HG02973 (cell line): ENCODE measurements around the gene PIN1.
"Not testable (repeated sequence)": the region's sequence is repeated elsewhere in the genome, so short reads cannot be mapped to it uniquely, and the experiment has no call there.

Experiments used
- ATAC-seq: cut with Tn5 transposase; IDR thresholded peaks from one replicate; pipeline ENCODE4 v1.9.1; 2021; ENCODE audit warnings: moderate library complexity; ENCODE audit not compliant: unreplicated experiment

Gene PIN1

DNA sequence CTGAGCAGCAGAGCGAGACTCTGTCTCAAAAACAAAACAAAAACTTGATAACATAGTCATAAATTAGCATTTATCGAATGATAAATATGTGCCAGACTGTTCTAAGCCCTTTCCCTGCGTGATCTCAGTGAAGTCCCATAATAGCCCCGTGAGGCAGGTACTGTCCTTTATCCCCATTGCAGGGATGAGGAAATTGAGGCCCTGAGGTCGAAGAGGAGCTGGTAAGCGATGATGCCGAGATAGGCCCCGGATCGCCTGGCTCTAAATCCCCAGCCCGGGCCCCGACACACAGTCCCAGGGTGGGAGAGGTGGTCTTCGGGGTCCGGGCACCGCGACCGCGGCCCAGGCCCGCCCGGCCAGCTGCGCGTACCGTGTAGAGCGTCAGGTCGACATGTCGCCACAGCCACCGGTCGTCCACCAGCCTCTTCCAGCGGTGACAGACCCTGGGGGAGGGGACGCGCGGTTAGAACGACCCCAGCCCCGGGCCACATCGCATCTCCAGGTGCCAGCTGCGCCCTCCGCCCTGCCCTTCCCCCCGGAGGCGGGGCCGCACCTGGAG, 16.9 kb upstream of the PIN1 start:
- no peak for ATAC-seq

DNA sequence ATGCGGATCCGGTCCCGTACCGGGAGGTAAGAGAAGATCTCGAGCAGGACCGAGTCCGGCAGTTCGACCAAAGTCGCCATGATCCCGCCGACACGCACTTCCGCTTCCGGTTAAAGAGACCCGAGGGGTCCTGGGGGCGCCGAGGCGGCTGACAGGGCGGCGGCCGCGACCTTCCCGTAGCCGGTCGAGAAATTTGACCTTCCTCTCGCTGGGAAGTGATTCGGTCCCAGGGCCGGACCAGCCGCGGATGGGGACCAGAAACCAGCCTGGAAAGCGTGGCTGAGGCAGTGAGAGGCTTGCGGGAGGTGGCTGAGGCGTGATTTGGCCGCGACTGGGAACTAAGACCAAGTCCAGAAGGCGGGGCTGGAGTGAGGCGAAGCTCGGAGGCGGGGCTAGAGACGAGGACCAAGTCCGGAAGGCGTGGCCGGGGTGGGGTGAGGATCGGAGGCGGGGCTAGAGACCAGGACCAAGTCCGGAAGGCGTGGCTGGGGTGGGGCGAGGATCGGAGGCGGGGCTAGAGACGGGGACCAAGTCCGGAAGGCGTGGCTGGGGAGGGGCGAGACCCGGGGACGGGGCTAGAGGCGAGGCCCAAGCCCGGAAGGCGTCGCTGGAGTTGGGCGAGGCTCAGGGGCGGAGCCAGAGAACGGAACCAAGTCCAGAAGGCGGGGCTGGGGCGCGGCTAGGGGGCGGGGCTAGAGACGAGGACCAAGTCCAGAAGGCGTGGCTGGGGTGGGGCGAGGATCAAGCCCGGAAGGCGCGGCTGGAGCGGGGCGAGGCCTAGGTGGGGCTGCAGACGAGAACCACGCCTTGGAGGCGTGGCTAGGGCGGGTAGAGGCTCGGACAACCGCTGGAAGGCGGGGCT, 16.2 kb upstream of the PIN1 start, which contains the start of gene FBXL12:
Gene FBXL12 (minus strand): TSS at position 346 of the 862 bp plus-strand sequence. CDS start 266 bp downstream, at position 80.
- peak; percentile 80 for ATAC-seq

DNA sequence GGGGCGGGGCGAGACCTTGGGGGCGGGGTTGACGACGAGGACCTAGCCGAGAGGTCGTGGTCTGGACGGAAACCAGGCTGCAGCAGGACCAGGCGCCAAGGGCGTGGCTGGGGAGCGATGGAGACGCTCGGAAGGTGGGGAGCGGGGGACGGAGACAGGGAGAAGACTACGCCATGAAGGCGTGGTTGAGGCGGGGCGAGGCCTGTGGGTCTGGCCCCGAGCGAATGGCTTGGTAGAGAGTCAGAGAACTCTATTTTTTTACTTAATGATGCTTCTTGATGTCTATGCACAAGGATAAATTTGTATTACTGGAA, 15.6 kb upstream of the PIN1 start:
- no peak for ATAC-seq

DNA sequence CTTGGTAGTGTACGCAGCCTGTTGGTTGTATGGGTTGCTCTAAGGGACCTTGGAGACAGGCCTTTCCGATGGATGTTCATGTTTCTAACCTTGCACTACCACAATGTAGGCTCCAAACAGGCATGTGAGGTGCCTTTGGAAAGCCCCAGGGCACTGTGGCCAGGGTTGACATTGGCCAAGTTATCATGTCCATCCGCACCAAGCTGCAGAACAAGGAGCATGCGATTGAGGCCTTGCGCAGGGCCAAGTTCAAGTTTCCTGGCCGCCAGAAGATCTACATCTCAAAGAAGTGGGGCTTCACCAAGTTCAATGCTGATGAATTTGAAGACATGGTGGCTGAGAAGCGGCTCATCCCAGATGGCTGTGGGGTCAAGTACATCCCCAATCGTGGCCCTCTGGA, 15.1 kb upstream of the PIN1 start:
- not testable (repeated sequence) for ATAC-seq

DNA sequence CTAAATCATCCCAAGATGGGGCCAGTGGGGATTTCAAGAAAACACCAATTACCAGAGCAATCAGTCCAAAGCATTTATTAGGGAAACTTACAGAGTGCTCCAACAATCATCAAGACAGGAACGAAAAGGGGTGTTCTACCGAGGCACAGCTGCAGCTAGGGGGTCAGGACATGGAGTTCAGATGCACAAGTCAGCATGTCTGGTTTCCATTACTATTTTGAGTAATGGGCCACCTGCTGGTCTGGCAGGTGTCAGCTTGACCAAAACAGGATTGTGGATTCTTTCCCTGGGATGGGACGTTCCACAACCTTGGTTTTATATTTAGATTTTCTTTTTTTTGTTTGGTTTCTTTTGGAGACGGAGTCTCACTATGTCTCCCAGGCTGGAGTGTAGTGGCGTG, 11.3 kb upstream of the PIN1 start:
- ATAC-seq: no peak

DNA sequence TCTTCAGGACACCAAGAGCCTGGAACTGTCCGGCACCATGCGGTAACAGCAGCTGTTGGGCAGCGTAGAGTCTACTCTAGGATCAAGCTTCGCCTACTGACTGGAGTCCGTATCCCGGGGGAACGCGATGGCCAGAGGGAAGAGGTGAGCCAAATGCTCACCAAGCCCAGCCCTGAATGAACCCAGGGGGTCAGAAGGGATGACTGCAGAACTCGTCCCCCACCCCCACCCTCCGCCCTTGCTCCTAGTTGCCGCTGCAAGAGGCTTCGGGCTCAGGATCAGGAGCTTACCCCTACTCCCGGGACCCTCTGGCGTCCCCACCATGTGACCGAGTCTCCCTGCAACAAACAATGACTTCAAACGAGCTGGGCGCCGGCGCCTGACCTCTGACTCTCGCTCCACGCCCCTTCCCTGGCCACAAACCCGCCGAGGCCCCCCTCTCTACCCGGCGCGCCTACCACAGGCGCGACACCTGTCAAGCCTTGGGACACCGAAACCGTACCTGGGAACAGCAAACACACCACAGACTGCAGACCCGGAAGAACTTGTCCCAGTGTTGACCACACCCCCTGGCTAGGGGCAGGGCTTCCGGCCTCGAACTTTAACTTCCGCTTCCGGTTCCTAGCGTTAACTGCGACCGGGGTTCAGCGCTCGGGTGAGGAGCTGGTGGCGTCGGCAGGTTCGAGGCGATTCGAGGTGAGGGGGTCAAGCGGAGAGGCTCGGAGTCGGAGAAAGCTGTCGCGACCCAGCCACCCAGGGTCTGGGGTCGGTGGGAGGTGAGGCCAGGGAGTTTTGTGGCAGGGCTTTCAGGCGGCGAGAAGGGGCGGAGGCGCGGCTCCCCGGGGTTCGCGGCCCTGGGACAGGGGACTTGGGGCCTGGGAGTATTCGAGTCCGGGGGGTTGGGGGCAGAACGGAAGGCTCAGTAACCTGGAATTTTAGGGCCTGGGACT, 7.6 kb upstream of the PIN1 start, which contains the start of gene UBL5:
Gene UBL5 (plus strand): TSS at position 630 of the 950 bp plus-strand sequence. CDS start 420 bp downstream, outside the sequence.
- peak; percentile 77 for ATAC-seq

DNA sequence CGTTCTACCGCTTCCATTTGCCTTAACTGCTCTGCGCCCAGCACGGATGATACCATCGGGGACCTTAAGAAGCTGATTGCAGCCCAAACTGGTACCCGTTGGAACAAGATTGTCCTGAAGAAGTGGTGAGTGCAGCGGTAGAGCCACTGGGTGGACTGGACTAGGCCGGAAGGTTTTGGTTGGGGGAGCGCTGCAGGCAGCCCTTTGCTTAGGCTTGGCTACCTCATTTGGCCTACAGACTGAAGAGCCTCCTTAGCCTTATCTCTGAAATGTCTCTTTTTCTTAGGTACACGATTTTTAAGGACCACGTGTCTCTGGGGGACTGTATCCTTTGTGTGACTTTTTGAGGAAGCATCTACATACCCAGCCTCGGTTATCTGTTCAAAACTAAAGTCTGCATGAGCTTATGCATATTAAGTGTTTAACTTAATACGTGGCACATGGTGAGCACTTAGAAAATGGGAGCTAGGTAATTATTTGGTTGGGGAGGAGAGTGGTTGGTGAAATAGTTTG, 6.5 kb upstream of the PIN1 start:
- no peak for ATAC-seq

DNA sequence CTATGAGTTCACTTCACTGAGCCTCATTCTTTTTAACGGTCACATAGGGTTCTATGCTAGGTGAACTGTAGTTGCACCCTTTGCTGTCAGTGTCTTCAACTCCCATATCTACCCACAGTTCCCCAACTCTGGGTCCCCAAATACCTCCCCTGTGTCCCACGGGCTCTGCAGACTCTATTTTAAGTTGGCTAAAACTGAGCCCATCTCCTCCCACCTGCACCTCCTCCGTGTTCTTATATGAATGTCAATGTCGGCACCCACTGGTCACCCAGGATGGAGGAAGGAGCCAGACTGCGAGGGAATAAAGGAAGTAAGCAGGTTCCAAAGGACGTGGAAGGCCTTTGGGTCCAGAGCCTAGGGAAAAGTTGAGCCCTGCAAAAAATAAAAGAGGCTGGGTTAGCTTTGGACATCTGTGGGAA, 802 bp upstream of the PIN1 start:
- ATAC-seq: no peak

DNA sequence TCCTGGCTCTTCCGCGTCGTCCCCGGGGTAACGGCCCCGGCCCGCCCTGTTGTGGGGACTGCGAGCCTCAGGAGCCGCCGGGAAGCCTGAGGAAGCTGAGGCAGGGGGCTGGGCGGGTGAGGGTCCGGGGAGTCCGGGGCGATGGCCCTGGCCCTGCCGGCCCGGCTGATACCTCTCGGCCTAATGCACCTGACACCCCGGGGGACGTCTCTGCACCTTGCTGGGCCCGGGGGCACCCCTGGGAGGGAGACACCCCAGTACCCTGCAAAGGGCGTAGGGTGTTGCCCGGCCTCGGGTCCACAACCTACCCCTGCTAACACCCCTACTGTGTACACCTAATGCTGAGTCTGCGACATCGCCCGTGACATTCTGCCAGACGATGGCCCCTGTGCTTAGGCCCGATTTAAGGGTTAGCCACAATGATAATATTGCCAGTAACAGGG, 410 bp downstream of the PIN1 start:
- peak; percentile 12 for ATAC-seq

DNA sequence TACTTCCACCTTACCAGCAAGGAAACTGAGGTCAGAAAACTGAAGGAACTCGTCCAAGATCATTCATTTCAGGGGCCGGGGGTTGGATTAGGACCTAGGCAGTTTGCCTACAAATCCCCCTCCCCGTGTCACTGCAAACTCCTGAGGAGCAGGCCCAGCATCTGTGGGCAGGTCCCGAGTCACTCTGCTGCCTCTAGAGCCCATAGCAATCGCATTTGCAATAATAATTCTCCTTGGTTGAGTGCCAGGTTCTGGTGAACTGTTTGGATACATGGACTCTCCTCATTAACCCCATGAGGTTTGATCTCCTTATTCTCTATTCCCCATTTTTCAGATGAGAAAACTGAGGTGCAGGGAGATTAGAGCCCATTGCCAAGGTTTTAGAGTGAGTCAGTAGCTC, 903 bp downstream of the PIN1 start:
- ATAC-seq: no peak

DNA sequence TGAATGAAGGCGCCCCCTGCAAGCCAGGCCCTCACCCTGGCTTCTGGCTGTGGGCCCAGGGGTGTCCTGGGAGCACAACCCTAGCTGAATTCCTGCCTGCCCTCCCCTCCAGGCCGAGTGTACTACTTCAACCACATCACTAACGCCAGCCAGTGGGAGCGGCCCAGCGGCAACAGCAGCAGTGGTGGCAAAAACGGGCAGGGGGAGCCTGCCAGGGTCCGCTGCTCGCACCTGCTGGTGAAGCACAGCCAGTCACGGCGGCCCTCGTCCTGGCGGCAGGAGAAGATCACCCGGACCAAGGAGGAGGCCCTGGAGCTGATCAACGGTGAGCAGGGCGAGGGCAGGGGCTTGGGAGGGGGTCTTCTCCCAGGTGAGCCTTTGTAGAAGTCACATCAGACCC, 3.2 kb downstream of the PIN1 start:
- ATAC-seq: no peak

DNA sequence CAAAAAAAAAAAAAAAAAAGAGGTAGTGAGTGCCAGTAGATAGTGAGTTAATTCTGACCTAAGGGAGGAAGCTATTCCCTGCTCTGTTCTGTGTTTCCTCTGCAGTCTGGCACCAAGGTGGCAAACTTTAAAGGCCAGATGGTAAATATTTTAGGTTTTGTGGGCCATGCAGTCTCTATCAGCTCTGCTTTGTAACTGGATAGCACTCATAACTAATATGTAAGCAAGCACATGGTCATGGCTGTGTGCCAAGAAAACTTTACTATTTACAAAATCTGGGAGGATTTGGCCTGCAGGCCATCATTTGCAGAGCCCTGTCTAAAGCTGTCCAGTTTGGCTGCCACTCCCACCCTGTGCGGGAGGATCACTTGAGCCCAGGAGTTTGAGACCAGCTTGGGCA, 4.3 kb downstream of the PIN1 start:
- ATAC-seq: no peak

DNA sequence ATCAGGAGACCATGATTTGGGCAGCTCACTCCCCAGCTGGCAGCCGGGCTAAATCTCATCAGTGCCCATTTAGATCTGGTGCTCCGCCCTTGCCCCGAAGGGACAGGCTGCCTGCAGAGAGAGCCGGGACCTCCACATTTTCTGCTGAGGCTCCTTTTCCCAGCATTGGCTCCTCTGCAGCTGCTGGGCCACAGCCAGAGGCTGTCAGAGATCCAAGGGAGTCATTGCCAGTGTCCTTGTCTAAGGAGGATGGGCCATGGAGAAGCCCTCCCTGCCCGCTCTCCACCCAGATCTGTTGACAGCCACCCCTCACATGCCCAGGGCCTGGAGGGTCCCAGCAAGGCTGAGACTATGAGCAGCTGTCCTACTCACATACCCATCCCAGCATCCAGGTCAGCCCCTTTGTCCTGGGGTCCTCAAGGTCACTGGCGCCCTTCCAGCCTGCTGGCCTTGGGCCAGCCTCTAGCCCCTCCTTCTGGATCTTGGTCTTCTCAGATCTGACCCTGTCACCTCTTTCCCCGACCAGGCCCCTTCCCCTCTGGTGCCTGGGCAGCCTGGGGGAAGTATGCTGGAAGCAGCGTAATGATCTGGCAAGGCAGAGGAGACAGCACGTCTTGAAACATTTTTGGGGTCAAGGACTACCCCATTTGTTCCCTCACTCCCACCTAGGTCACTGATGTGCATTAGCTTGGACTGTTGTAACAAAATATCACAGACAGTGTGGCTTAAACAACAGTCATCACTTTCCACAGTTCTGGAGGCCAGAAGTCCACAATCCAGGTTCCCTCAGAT, 7.9 kb downstream of the PIN1 start:
- no peak for ATAC-seq

DNA sequence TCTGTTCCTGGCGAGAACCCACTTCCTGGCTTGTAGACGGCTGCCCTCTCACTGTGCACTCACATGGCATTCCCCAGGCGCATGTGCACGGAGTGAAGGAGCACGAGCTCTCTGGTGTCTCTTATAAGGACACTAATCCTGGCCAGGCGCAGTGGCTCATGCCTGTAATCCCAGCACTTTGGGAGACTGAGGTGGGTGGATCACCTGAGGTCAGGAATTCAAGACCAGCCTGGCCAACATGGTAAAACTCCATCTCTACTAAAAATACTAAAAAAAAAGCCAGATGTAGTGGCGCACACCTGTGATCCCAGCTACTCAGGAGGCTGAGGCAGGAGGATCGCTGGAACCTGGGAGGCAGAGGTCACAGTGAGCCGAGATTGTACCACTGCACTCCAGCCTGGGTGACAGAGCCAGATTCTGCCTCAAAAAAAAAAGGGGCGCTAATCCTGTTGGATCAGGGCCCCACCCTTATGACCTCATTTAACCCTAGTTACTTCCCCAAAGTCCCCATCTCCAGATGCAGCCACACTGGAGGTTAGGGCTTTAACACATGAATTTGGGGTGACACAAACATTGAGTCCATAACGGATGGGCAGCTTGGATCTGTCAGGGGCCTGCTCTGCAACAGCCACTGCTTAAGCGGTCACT, 8.6 kb downstream of the PIN1 start:
- not testable (repeated sequence) for ATAC-seq

DNA sequence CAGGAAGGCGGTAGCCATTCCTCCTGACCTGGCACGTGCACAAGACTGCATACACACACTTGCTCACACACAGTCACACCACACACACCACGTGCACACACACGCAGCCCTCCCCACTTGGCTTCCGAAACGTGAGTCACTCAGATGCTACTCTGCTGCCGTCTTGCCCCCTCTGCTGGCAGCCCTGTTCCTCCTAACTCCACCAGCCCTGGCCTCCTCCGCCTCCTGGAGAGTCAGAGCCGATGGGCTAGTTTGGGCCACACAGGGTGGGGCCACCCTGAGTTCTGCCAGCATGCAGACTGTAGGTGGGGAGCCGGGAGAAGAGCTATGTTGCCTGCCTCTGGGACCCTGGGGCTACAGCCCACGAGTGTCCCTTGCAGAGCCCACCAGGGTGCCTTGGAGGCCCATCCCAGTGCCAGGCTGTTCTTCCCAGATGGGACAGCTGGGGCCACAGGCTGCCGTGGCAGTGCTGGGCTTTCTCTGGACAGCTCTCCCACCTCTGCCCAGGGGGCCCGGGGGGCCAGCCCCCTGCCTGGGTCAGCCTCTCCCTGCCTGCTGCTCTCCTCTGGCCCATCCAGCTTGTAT, 12.1 kb downstream of the PIN1 start:
- no peak for ATAC-seq

DNA sequence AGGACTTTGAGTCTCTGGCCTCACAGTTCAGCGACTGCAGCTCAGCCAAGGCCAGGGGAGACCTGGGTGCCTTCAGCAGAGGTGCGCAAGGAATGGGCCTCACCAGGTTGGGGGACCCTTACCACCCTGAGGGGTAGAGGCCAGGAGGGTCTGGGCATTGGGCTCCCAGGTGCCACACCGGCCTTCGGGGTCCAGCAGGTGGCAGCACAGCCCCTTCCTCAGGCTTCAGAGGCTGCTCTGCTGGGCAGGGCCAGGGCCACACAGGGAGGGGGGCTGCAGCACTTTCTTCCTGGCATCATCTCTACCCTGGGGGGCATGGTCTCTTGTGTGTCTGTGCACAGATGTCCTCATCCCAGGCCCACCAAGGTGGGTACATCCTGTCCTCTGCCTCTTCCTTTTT, 12.9 kb downstream of the PIN1 start:
- no peak for ATAC-seq

DNA sequence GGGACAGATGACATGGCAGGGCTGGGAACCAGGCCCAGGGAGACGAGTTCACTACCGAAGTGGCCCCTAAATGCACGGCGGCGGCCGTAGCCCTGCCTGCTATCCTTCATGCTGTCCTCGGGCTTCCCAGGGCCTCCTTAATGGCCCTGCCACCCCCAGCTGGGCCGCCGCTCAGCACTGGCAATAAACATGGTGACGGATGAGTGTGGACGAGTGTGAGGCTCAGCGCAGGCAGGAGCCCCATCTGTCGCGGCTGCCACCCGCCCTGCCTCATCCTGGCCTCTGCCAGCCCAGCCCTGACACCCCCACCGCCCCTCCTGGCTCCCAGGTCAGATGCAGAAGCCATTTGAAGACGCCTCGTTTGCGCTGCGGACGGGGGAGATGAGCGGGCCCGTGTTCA, 13.6 kb downstream of the PIN1 start:
- ATAC-seq: no peak

DNA sequence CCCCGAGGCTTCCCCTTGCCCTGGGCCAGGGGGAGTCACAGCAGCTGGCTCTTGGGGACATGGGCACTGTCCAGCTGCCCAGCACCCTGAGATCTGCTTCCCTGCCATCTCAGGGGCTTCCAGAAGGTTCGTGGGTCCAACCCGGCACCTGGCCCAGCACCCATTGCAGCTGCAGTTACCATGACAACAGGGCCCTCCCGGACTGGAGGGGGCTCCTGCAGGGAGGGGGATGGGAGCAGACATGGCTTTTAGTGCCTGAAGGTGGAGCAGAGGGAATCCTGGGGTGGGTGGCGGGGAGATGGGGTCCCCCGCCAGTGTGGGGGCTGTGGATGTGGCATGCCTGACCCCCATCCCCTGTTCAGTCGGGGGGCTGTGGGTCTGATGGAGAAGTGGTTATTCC, 14.7 kb downstream of the PIN1 start:
- ATAC-seq: no peak

DNA sequence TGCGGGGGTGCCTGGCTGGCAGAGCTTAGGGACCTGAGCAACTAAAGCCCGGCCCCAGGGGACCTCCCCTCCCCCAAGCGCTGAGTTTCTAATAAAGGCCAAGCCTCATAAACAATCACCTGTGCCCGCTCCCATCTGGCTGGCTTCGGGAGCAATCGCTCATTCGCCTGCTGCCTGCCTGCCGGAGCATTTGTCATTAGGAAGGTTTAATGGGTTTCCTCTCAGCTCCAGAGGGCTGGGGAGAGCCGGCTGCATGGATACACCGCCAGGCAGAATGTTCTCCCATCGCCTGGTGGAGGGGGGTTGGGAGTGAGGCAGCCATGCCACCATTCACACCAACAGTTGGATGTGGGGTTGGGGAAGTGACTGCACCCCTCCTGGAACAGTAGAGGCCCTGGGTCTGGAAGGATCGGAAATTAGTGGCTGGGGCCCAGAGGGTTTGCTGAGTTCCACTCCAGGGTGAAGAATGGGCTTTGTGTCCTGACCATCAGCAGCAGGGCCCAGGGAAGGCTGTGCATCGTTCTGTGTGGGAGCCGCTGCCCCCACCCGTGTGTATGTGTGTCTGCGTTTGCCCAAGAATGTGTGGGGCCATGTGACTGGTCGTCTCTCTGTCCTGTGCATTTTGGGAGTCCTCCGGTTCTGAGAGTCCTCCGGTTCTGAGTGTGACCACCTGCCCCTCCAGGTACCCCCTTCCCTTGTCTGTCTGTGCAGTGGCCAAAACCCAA, 15.3 kb downstream of the PIN1 start:
- no peak for ATAC-seq
